Measurements from ENCODE around the gene WDR46.

WDR46 gene

DNA sequence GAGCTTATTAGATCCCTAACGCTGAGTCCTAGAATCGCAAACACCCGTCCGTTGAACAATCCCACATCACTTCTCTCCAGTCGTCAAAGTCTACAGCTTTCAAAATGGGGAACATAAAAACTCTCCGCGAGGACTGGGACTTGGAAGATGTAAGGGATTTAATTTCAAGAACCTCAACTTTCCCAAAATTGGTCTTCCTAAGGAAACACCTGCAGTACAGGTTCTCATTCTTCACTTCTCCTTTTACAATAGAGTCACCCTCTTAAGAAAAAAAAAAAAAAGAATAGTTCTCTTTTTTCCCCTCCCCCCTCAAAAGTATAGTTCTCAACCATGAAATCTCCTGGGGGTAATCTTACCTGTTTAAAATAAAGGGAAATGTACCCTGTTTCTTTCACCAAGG is 35.1 kb upstream of the WDR46 start:
- POLR2A ChIA-PET = interaction anchor here (0.6 to 1.3 kb wide), 4 partner anchors 11 to 52 kb away, joined by 3 to 4 read pairs (median 3); partner anchors contain the start of genes RPS18 and VPS52
- DNase-seq = peak; percentile 47 to 71 (median 68)
- CTCF ChIA-PET = interaction anchor here (0.6 to 1.4 kb wide), 4 partner anchors 8 to 98 kb away, joined by 3 read pairs; no protein-coding TSS in a partner anchor
- WGBS (ENCODE audit: insufficient coverage) = 0% methylated on average over 6 of the region's 7 CpGs
- Histone ChIP-seq H3K4me3 (ENCODE audit: control insufficient read depth in 1 of 7, extremely low read depth in 1 of 7, insufficient read depth in 4 of 7, low read depth in 2 of 7, low read length in 6 of 7) (peak overlapping the region in 6 of 7 experiments; percentile 79 to 94 (median 90)), H3K36me3 (ENCODE audit: control insufficient read depth in 4 of 4, insufficient read depth in 4 of 4, low read length in 3 of 4) (peaks cover 8 to 27% (median 21%) of the 10 kb centered on the region in 4 experiments), H3K4me1 (ENCODE audit: control extremely low read depth in 1 of 4, control insufficient read depth in 4 of 4, insufficient read depth in 4 of 4, low read length in 3 of 4) (peaks cover 10 to 46% (median 28%) of the 10 kb centered on the region in 4 experiments), H3K27ac (ENCODE audit: insufficient read depth in 1 of 2, low read depth in 1 of 2, low read length in 2 of 2, poor library complexity in 1 of 2, severe bottlenecking in 2 of 2) (peak overlapping the region in 1 of 2 experiments; percentile 94), H3K9me3 (ENCODE audit: control extremely low read depth in 1 of 5, control insufficient read depth in 4 of 5, insufficient read depth in 2 of 5, low read depth in 1 of 5, low read length in 4 of 5) (no peaks in the 10 kb centered on the region), H3K27me3 (replicated peaks in 2 of 5; ENCODE audit: control insufficient read depth in 4 of 5, insufficient read depth in 5 of 5, low read length in 4 of 5) (no peaks in the 10 kb centered on the region)

DNA sequence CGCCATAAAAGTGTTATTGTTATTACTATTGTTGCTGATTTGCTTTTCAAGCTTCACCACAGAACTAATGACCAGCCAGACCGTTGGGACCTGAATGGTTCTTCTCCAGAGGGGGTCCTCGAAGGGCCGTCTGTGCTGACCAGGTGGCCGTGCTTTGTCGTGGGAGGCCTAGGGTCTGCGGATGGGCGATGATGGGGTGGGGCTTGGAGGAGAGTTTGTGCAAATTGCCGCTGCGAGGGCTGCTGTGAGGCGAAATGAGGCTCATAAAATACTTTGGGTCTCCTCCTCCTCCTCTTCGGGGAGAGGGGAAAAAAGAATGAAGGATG is 34.5 kb upstream of the WDR46 start:
- POLR2A ChIA-PET = interaction anchor here (0.6 to 1.3 kb wide), 4 partner anchors 10 to 52 kb away, joined by 3 to 4 read pairs (median 3); partner anchors contain the start of genes RPS18 and VPS52
- Histone ChIP-seq H3K36me3 (ENCODE audit: control insufficient read depth in 4 of 4, insufficient read depth in 4 of 4, low read length in 3 of 4) (peaks cover 8 to 33% (median 25%) of the 10 kb centered on the region in 4 experiments), H3K4me3 (ENCODE audit: control insufficient read depth in 1 of 7, extremely low read depth in 1 of 7, insufficient read depth in 4 of 7, low read depth in 2 of 7, low read length in 6 of 7) (peak overlapping the region; percentile 50 to 94 (median 90)), H3K27me3 (replicated peaks in 2 of 5; ENCODE audit: control insufficient read depth in 4 of 5, insufficient read depth in 5 of 5, low read length in 4 of 5) (no peaks in the 10 kb centered on the region), H3K9me3 (ENCODE audit: control extremely low read depth in 1 of 5, control insufficient read depth in 4 of 5, insufficient read depth in 2 of 5, low read depth in 1 of 5, low read length in 4 of 5) (no peaks in the 10 kb centered on the region), H3K4me1 (ENCODE audit: control extremely low read depth in 1 of 4, control insufficient read depth in 4 of 4, insufficient read depth in 4 of 4, low read length in 3 of 4) (peaks cover 10 to 51% (median 31%) of the 10 kb centered on the region in 4 experiments), H3K27ac (ENCODE audit: insufficient read depth in 1 of 2, low read depth in 1 of 2, low read length in 2 of 2, poor library complexity in 1 of 2, severe bottlenecking in 2 of 2) (peak overlapping the region; percentile 85 to 94)
- CTCF ChIA-PET = interaction anchor here (0.7 to 1.4 kb wide), 3 partner anchors 9 to 25 kb away, joined by 3 read pairs; no protein-coding TSS in a partner anchor
- DNase-seq = peak in 1 of 3 donors; percentile 32
- 0% methylated on average over 7 of the region's 12 CpGs for WGBS (ENCODE audit: insufficient coverage)

DNA sequence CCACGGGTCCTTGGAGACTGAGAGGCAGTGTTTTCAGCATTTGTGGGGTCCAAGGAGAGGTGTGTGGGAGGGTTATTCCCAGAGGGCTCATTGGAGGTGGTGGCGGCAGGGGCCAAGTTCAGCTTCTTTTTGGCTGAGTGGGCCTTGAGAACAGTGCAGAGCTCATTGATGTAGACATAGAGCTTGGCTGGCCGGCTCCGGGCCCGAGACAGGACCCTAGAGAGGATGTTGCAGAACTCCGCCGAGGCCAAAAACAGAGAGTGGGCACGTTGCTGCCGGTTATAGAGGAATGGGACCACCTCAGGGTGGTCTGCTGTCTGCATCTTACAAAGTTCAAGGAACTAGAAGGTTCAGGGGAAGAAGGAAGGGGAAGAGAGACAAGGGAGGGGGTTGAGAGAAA is 32.2 kb upstream of the WDR46 start:
- no peak for DNase-seq
- Histone ChIP-seq H3K9me3 (ENCODE audit: control extremely low read depth in 1 of 5, control insufficient read depth in 4 of 5, insufficient read depth in 2 of 5, low read depth in 1 of 5, low read length in 4 of 5) (no peaks in the 10 kb centered on the region), H3K27ac (ENCODE audit: insufficient read depth in 1 of 2, low read depth in 1 of 2, low read length in 2 of 2, poor library complexity in 1 of 2, severe bottlenecking in 2 of 2) (peak overlapping the region; percentile 25 to 94), H3K4me1 (ENCODE audit: control extremely low read depth in 1 of 4, control insufficient read depth in 4 of 4, insufficient read depth in 4 of 4, low read length in 3 of 4) (peaks cover 10 to 67% (median 42%) of the 10 kb centered on the region in 4 experiments), H3K4me3 (ENCODE audit: control insufficient read depth in 1 of 7, extremely low read depth in 1 of 7, insufficient read depth in 4 of 7, low read depth in 2 of 7, low read length in 6 of 7) (peak overlapping the region in 2 of 7 experiments; percentile 91 to 93), H3K27me3 (replicated peaks in 2 of 5; ENCODE audit: control insufficient read depth in 4 of 5, insufficient read depth in 5 of 5, low read length in 4 of 5) (no peaks in the 10 kb centered on the region), H3K36me3 (ENCODE audit: control insufficient read depth in 4 of 4, insufficient read depth in 4 of 4, low read length in 3 of 4) (peaks cover 8 to 36% (median 27%) of the 10 kb centered on the region in 4 experiments)
- ChIA-PET CTCF (interaction anchor here (0.9 kb wide), 1 partner anchor 9 kb away, joined by 3 read pairs; no protein-coding TSS in a partner anchor), POLR2A (interaction anchor here (0.5 kb wide), 1 partner anchor 14 kb away, joined by 3 read pairs; no protein-coding TSS in a partner anchor)
- 87% methylated on average over 8 of the region's 9 CpGs for WGBS (ENCODE audit: insufficient coverage)

DNA sequence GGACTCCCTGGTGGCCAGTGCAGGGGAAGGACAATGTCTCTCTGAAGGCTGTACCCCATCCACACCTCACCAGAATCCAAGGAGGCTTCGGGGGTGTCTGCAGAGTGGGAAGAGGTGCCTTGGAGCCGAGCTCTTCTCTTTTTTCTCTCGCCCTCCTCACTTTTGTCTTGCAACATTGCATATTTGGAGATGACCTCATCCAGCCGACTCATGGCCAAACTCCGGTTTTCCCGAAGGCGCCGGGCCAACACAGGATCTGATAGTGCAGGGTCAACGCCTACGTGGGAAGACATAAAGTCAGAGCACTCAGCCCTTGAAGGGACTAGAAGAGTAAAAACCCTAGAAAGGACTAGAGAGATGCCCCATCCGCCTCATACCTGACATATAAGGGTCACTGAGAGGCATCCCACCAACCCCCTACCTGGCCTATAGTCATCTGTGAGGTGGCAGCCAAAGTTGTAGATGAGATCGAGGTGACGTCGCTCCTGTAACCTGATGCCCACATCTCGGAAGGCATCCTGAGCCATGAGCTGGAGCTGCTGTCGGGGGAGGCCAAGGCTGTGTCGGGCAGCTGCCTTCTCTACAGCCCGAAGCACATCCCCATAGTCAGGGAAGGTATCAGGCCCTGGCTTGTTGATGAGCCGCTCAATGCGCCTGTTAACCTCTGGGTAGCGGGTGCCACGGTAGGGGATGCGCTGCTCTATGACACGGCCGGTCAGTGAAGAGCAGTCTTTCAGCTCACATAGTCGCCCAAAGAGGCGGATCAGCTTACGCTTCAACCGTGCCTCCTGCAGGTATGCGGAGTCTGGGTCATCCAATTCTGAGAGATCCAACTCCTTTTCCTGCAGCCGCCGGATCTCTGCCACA is 31.5 kb upstream of the WDR46 start:
- DNase-seq = no peak
- POLR2A ChIA-PET = interaction anchor here (0.5 kb wide), 1 partner anchor 15 kb away, joined by 3 read pairs; no protein-coding TSS in a partner anchor
- WGBS (ENCODE audit: insufficient coverage) = 96% methylated on average over 28 of the region's 32 CpGs
- Histone ChIP-seq H3K9me3 (ENCODE audit: control extremely low read depth in 1 of 5, control insufficient read depth in 4 of 5, insufficient read depth in 2 of 5, low read depth in 1 of 5, low read length in 4 of 5) (no peaks in the 10 kb centered on the region), H3K27me3 (replicated peaks in 2 of 5; ENCODE audit: control insufficient read depth in 4 of 5, insufficient read depth in 5 of 5, low read length in 4 of 5) (no peaks in the 10 kb centered on the region), H3K4me3 (ENCODE audit: control insufficient read depth in 1 of 7, extremely low read depth in 1 of 7, insufficient read depth in 4 of 7, low read depth in 2 of 7, low read length in 6 of 7) (peak overlapping the region in 1 of 7 experiments; percentile 37), H3K36me3 (ENCODE audit: control insufficient read depth in 4 of 4, insufficient read depth in 4 of 4, low read length in 3 of 4) (peaks cover 8 to 37% (median 29%) of the 10 kb centered on the region in 4 experiments), H3K27ac (ENCODE audit: insufficient read depth in 1 of 2, low read depth in 1 of 2, low read length in 2 of 2, poor library complexity in 1 of 2, severe bottlenecking in 2 of 2) (peak overlapping the region in 1 of 2 experiments; percentile 28), H3K4me1 (ENCODE audit: control extremely low read depth in 1 of 4, control insufficient read depth in 4 of 4, insufficient read depth in 4 of 4, low read length in 3 of 4) (peaks cover 10 to 71% (median 44%) of the 10 kb centered on the region in 4 experiments)
- CTCF ChIA-PET = interaction anchor here (0.6 to 0.9 kb wide), 2 partner anchors 9 to 22 kb away, joined by 3 read pairs; no protein-coding TSS in a partner anchor

DNA sequence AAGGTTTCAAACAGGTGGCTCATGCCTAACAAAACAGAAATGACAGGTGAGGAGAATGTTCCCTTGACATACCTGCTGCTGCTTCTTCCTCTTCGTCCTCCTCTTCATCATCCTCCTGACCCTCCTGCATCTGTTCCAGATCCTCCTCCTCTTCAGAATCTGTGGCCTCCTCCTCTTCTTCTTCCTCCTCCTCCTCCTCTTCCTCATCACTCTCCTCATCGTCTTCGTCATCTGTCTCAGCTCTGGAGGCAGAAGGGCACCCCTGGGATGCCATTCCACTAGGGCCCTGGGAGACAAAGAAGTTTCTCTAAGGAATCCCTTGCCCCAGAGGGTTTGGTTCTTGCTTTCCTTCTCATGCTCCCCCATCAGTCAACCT is 30.9 kb upstream of the WDR46 start:
- Histone ChIP-seq H3K27me3 (replicated peaks in 2 of 5; ENCODE audit: control insufficient read depth in 4 of 5, insufficient read depth in 5 of 5, low read length in 4 of 5) (no peaks in the 10 kb centered on the region), H3K4me3 (ENCODE audit: control insufficient read depth in 1 of 7, extremely low read depth in 1 of 7, insufficient read depth in 4 of 7, low read depth in 2 of 7, low read length in 6 of 7) (no peak overlapping the region), H3K27ac (ENCODE audit: insufficient read depth in 1 of 2, low read depth in 1 of 2, low read length in 2 of 2, poor library complexity in 1 of 2, severe bottlenecking in 2 of 2) (peak overlapping the region in 1 of 2 experiments; percentile 28), H3K9me3 (ENCODE audit: control extremely low read depth in 1 of 5, control insufficient read depth in 4 of 5, insufficient read depth in 2 of 5, low read depth in 1 of 5, low read length in 4 of 5) (no peaks in the 10 kb centered on the region), H3K4me1 (ENCODE audit: control extremely low read depth in 1 of 4, control insufficient read depth in 4 of 4, insufficient read depth in 4 of 4, low read length in 3 of 4) (peaks cover 10 to 77% (median 50%) of the 10 kb centered on the region in 4 experiments), H3K36me3 (ENCODE audit: control insufficient read depth in 4 of 4, insufficient read depth in 4 of 4, low read length in 3 of 4) (peaks cover 8 to 39% (median 29%) of the 10 kb centered on the region in 4 experiments)
- ChIA-PET POLR2A (no interaction called here), CTCF (no interaction called here)
- WGBS (ENCODE audit: insufficient coverage) = 90% methylated on average over 3 of the region's 3 CpGs
- no peak for DNase-seq

DNA sequence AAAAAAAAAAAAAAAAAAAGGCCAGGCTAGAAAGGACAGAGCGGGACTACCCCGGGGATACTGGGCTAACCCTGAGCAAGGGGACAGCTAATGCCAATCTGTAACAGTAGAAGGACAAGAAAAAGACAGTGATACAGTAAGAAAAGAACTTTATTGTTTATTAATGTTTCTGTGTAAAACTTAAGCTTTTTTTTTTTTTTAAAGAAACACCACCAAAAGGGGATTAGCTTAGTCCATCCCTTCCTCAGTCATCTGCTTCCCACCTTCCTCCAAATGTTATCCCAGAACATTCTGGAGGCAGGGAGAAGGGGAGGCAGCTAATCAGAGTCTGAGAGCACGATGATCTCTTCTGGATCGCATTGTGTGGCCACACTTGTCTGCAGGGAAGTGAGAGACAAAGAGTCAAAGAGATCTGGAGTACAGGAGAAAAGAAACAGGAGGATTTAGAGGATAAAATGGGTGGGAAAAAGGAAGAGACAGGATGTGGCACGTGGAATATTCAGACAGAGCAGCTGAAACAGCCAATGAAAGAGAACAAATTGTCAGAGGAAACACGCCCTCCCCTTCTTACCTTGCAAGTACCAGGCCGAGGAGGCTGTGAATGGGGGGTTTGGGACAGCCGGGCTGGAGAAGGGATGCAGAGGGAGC is 29.5 kb upstream of the WDR46 start:
- H3K4me3 ChIP-seq (ENCODE audit: control insufficient read depth in 1 of 7, extremely low read depth in 1 of 7, insufficient read depth in 4 of 7, low read depth in 2 of 7, low read length in 6 of 7) = peak overlapping the region in 5 of 7 experiments; percentile 75 to 91 (median 84)
- POLR2A ChIA-PET = interaction anchor here (0.6 to 1.1 kb wide), 3 partner anchors 10 to 347 kb away, joined by 3 to 5 read pairs (median 3); no protein-coding TSS in a partner anchor
- CTCF ChIA-PET = interaction anchor here (0.7 to 3.7 kb wide), 10 partner anchors 11 to 104 kb away, joined by 3 to 18 read pairs (median 3); partner anchors contain the start of genes RGL2, RPS18 and VPS52
- H3K9me3 ChIP-seq (ENCODE audit: control extremely low read depth in 1 of 5, control insufficient read depth in 4 of 5, insufficient read depth in 2 of 5, low read depth in 1 of 5, low read length in 4 of 5) = no peaks in the 10 kb centered on the region
- H3K27me3 ChIP-seq (replicated peaks in 2 of 5; ENCODE audit: control insufficient read depth in 4 of 5, insufficient read depth in 5 of 5, low read length in 4 of 5) = no peaks in the 10 kb centered on the region
- WGBS (ENCODE audit: insufficient coverage) = 100% methylated on average over 4 of the region's 8 CpGs
- peaks cover 8 to 39% (median 29%) of the 10 kb centered on the region in 4 experiments for H3K36me3 ChIP-seq (ENCODE audit: control insufficient read depth in 4 of 4, insufficient read depth in 4 of 4, low read length in 3 of 4)
- peak overlapping the region; percentile 50 to 84 for H3K27ac ChIP-seq (ENCODE audit: insufficient read depth in 1 of 2, low read depth in 1 of 2, low read length in 2 of 2, poor library complexity in 1 of 2, severe bottlenecking in 2 of 2)
- peaks cover 3 to 74% (median 47%) of the 10 kb centered on the region in 4 experiments for H3K4me1 ChIP-seq (ENCODE audit: control extremely low read depth in 1 of 4, control insufficient read depth in 4 of 4, insufficient read depth in 4 of 4, low read length in 3 of 4)
- no peak for DNase-seq
